Fibroblast of skin of right quadriceps (primary cell): ENCODE results near the gene TPSB2.
A peak's percentile ranks its signal among the peaks of the same experiment; 100 is the strongest.
"Not testable (repeated sequence)": the region's sequence is repeated elsewhere in the genome, so short reads cannot be mapped to it uniquely, and the experiment has no call there.

Source experiments
- DNase-seq: peaks from one replicate; pipeline ENCODE4 v3.0.0-alpha.2; 2013

The TPSB2 gene

DNA sequence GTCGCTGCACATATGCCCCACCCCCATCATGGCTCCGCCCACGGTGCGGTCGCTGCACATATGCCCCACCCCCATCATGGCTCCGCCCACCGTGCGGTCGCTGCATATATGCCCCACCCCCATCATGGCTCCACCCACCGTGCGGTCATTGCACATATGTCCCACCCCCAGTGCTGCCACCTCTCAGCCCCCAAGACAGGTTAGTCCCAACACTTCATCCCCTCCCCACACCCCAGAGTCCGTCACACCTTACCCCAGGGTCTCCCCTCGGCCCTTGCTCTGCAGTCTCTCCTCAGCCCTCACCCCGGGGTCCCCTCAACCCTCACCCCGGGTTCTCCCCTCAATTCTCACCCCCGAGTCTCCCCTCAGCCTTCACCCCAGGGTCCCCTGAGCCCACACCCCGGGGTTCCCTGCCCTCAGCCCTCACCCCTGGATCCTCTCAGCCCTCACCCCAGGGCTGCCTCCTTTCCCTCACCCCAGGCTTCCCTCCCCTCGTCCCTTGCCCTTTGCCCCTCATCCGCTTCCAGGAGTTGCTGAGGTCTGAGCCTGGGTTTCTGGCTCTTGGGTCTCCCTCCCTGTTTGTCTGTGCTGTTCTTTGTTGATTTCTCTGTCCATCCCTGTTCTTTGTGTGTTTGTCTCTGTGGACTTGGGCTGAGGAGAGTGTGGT is 30.5 kb downstream of the TPSB2 start:
- no peak for DNase-seq

GRCh38 chr16:1198671-1199346 is 31.2 kb downstream of the TPSB2 start:
- not testable (repeated sequence) for DNase-seq

DNA sequence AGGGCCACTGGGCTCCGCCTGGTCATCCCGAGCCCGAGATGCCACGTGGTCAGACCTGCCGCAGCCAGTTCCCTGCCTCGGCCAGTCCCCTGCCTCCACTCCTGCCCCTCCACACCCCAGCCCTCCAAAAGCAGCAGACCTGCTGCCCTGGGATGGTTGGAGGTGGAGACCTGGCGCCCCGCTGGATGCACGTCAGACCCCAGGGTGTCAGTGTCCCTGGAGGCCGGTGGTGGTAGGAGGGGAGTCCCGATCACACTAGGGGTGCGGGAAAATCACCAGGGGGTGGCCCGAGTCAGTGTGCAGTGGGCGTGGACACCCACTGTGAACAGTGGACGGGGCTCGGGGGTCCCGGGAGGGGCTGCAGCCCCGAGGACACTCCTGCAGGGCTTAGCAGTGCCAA is 31.8 kb downstream of the TPSB2 start:
- no peak for DNase-seq

DNA sequence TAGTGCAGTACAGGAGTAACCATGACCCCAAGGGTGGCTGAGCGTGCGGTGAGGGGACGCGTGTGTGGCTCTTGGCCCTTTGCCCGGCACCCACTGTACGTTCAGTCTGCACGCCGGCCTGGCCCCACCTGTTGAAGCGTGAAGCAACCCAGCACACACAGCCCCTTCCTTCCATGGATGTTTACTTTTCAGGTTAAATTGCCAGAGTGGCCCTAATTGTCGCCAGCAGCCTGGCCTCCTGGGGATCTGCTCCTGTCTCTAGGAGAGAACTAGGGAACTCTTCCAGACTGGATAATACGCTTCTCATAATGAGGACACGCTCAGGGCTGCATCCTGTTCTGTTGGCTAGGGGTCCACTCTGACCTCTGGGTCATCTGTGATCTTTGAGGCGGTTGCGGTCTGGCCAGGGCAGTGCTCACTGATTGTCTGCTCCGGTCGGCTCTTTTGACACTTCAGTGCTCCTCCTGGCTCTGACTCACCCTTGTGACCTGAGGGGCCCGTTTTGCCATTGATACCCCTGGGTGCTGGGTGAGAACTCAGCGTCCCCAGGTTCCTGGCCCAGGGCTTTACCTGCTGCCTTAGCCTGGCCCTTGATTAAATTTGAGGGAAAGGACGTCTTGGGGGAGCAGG is 32.6 kb downstream of the TPSB2 start:
- no peak for DNase-seq

- DNase-seq = no peak
Observed at GRCh38 chr16:1196494-1196893, 33.5 kb downstream of the TPSB2 start.

DNA sequence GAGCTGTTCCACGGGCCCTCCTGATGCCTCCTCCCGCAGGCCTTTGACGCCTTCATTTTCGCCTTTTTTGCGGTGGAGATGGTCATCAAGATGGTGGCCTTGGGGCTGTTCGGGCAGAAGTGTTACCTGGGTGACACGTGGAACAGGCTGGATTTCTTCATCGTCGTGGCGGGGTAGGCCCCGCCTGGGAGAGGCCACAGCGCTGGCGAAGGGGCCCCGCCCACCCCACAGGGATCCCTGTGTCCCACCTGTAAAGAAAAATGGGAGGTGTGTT is 34.7 kb downstream of the TPSB2 start:
- no peak for DNase-seq

DNA sequence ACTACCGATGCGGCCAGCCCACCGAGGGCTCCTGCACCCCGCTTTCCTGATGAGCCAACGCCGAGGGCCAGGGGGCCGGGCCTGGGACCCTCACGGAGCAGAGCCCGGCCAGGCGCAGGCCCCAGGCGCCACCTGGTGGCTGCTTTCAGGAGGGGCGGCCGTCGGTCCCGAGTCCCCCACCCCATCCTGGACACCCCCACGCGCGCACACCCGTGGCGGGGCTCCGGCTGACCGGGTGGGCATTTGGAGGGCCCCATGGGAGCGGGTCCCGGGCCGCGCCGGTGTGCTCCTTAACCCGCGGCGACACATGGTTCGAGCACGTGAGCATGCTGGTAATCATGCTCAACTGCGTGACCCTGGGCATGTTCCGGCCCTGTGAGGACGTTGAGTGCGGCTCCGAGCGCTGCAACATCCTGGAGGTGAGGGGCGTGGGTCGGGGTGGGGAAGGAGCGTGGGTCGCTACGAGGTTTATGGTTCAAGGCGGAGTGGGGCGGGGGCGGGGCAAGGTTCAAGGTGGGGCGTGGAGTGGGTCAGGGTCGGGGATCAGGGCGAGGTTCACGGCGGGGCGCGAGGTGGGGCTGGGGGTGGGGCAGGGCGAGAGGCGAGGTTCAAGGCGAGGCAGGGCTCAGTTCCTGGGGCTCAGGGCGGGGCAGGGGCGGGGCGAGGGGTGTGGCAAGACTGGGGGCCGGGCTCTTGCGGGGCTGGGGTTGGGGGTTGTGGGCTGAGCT is 35.2 kb downstream of the TPSB2 start:
- DNase-seq = no peak

GRCh38 chr16:1193825-1194581 is 36.0 kb downstream of the TPSB2 start:
- DNase-seq = no peak

DNA sequence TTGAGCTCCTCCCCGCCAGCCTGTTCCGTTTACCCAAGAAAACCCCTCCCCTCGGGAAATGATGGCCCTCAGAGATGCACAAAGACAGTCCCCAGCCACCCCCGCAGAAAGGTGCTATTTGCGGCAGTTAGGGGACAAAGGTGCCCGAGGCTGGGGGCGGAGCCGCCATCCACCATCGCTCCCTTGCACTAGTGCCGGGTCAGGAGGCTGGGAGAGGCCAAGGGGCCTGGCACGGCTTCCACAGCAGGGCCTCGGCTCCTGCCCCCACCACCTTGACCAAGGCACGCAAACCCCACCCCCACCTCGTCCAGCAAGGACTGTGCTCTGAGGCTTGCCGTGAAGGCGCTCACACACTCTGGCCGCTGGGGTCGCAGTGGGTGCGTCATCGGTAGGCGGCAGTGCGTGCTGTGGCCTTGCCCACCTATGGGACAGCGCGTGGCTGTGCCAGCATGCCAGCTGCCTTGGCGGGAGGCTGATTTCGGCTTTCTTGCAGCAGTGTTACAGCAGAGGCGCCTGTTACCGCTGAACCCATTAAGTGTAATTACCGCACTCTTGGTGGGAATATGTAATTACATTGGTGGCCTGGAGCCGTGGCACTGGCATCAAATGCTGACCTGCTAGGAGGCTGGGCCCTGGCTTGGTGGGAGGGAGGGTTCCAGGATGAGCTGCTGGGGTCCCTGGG is 36.7 kb downstream of the TPSB2 start:
- DNase-seq = no peak

- DNase-seq = no peak
Observed at GRCh38 chr16:1192384-1193073, 37.5 kb downstream of the TPSB2 start.

DNA sequence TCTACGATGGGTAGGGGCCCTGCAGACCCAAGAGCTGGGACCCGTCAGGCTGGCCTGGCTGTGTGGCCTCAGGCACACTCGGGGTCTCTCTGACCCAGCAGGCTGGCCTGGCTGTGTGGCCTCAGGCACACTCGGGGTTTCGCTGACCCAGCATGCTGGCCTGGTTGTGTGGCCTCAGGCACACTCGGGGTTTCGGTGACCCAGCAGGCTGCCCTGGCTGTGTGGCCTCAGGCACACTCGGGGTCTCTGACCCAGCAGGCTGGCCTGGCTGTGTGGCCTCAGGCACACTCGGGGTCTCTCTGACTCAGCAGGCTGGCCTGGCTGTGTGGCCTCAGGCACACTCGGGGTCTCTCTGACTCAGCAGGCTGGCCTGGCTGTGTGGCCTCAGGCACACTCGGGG is 39.2 kb downstream of the TPSB2 start:
- not testable (repeated sequence) for DNase-seq

GRCh38 chr16:1189455-1189854 is 40.5 kb downstream of the TPSB2 start:
- no peak for DNase-seq

DNA sequence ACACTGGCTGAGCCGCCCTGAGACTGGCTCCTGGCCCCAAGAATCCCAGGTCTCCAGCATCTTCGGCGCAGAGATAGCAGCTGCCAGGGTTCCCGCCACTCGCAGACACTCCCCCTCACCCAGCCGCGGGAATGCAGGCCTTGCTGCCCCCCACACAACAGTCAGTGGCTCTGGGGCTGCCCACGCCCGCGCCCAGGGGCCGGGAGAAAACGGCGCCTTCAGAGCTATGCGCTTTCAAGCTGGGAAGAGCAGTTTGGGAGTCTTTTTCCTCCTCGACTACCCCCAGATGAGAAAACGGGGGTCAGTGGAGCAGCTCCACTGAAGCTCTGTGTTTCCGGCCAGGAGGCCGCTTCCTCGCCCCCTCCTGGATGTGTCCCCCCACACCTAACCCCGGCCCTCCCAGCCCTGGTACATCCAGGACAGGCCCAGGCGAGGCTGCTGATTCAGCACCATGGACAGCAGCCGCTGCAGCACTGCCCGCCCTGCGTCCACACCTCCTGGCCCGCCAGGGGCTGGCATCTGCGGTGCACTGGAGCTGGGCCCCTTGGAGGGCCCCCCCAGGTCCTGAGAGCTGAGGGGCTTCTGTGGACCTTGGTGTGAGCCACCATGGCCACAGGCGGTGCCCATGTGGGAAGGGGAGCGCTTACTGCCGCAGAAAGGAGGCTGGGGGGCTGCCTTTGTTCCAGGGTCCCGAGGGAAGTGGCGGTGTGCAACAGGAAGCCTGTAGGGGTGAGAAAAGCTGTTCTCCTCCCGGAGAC is 41.4 kb downstream of the TPSB2 start:
- peak; percentile 19 for DNase-seq

- DNase-seq = not testable (repeated sequence)
Observed at GRCh38 chr16:1185460-1186207, 44.4 kb downstream of the TPSB2 start.

- DNase-seq = no peak
Observed at GRCh38 chr16:1184980-1185379, 45.0 kb downstream of the TPSB2 start.

DNA sequence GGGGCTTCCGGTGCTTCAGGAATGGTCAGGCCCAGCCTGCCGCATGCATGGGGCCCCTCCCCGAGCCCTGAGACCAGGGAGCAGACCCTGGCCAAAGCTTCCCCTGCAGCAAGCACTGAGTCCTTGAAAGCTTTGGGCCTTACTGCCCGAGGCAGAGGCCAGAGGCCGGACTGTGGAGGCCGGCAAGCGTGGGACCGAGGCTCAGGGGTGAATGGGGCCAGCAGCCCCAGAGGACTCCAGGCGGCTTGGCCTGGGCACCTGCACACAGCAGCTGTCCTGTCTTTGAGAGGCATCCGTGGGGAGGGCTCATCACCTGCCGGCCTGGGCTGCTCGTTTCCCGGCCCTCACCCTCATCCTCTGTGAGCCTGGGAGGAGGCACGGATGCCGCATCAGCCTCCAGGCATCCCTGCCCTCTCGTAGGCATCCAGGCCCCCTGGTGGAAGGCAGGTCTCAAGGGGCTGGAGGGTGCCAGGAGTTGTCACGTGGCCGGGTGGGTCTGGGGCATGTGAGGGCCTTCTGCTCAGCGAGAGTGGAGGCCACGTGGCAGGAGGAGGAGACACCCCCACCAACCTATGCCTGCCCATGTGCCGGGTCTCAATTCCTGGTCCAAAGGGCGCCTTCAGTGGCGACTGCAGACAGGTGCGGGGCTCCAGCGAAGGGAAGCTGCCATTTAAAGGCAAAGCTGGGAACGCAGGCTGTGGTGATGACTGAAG is 45.7 kb downstream of the TPSB2 start:
- DNase-seq = no peak

GRCh38 chr16:1182950-1183907 is 46.8 kb downstream of the TPSB2 start:
- peak; percentile 49 for DNase-seq

GRCh38 chr16:1182316-1182671 is 47.7 kb downstream of the TPSB2 start:
- DNase-seq = peak; percentile 61
